ENCODE measurements around the gene AKR1C8. TPM values are rescaled to one million over a fixed set of nuclear protein-coding genes. Genes with fewer than 3 reads are reported as not detected.
"Not testable (repeated sequence)": the region's sequence is repeated elsewhere in the genome, so short reads cannot be mapped to it uniquely, and the experiment has no call there.

Gene AKR1C8
- total and polyA plus RNA-seq, 2 experiments from 2014 or later, result not detected

- Histone ChIP-seq H3K27me3 (replicated peaks; ENCODE audit: insufficient read depth) (no peaks in the 10 kb centered on the region), H2AFZ (no peak overlapping the region), H3K4me2 (ENCODE audit: unreplicated experiment) (no peak overlapping the region), H3K36me3 (ENCODE audit: low read depth) (no peaks in the 10 kb centered on the region), H3K4me3 (no peak overlapping the region), H3K9ac (no peak overlapping the region), H3K4me1 (ENCODE audit: insufficient read depth) (no peaks in the 10 kb centered on the region), H3F3A (ENCODE audit: insufficient read depth) (no peaks in the 10 kb centered on the region), H3K27ac (no peak overlapping the region), H3K79me2 (ENCODE audit: insufficient read depth) (no peaks in the 10 kb centered on the region), H3K9me2 (ENCODE audit: insufficient read depth) (no peaks in the 10 kb centered on the region), H3K9me3 (ENCODE audit: low read depth) (no peaks in the 10 kb centered on the region), H4K20me1 (ENCODE audit: insufficient read depth) (no peaks in the 10 kb centered on the region)
- in situ Hi-C loops (cut with MboI), result no loop called here
- no peak for DNase-seq
- TF ChIP-seq EZH2 (IDR thresholded peaks at IDR 0.05; ENCODE audit: insufficient read depth, poor library complexity, severe bottlenecking), result no peak
- no peak for TF ChIP-seq EZH2phosphoT487 (IDR thresholded peaks at IDR 0.05; ENCODE audit: insufficient read depth, low read depth)
- WGBS, 2 experiments (ENCODE audit: low coverage in 1 of 2, low lambda C conversion rate in 2 of 2, missing lambda C conversion rate in 2 of 2), result 31 to 39% methylated on average over 5 of the region's 5 CpGs
Observed at GRCh38 chr10:5147255-5147980, 37.5 kb downstream of the AKR1C8 start.

GRCh38 chr10:5146920-5147254 is 38.1 kb downstream of the AKR1C8 start:
- no peaks in the 10 kb centered on the region for H3K4me1 ChIP-seq (ENCODE audit: insufficient read depth)
- no peaks in the 10 kb centered on the region for H3K79me2 ChIP-seq (ENCODE audit: insufficient read depth)
- no peaks in the 10 kb centered on the region for H3K9me3 ChIP-seq (ENCODE audit: low read depth)
- H3F3A ChIP-seq (ENCODE audit: insufficient read depth), result no peaks in the 10 kb centered on the region
- H3K36me3 ChIP-seq (ENCODE audit: low read depth), result no peaks in the 10 kb centered on the region
- H3K9ac ChIP-seq, result no peak overlapping the region
- in situ Hi-C loops (cut with MboI), result no loop called here
- no peak overlapping the region for H3K4me2 ChIP-seq (ENCODE audit: unreplicated experiment)
- H2AFZ ChIP-seq, result no peak overlapping the region
- H3K27ac ChIP-seq, result no peak overlapping the region
- 49 to 54% methylated on average over 5 of the region's 5 CpGs for WGBS, 2 experiments (ENCODE audit: low coverage in 1 of 2, low lambda C conversion rate in 2 of 2, missing lambda C conversion rate in 2 of 2)
- TF ChIP-seq EZH2phosphoT487 (IDR thresholded peaks at IDR 0.05; ENCODE audit: insufficient read depth, low read depth), result no peak
- TF ChIP-seq EZH2 (IDR thresholded peaks at IDR 0.05; ENCODE audit: insufficient read depth, poor library complexity, severe bottlenecking), result no peak
- H3K4me3 ChIP-seq, result no peak overlapping the region
- no peaks in the 10 kb centered on the region for H3K27me3 ChIP-seq (replicated peaks; ENCODE audit: insufficient read depth)
- no peaks in the 10 kb centered on the region for H4K20me1 ChIP-seq (ENCODE audit: insufficient read depth)
- DNase-seq, result no peak
- no peaks in the 10 kb centered on the region for H3K9me2 ChIP-seq (ENCODE audit: insufficient read depth)

- Histone ChIP-seq H3F3A (ENCODE audit: insufficient read depth) (no peaks in the 10 kb centered on the region), H3K27ac (no peak overlapping the region), H3K4me2 (ENCODE audit: unreplicated experiment) (no peak overlapping the region), H2AFZ (no peak overlapping the region), H3K9ac (no peak overlapping the region), H3K27me3 (replicated peaks; ENCODE audit: insufficient read depth) (no peaks in the 10 kb centered on the region), H3K9me3 (ENCODE audit: low read depth) (no peaks in the 10 kb centered on the region), H3K4me3 (no peak overlapping the region), H3K9me2 (ENCODE audit: insufficient read depth) (no peaks in the 10 kb centered on the region), H4K20me1 (ENCODE audit: insufficient read depth) (no peaks in the 10 kb centered on the region), H3K79me2 (ENCODE audit: insufficient read depth) (no peaks in the 10 kb centered on the region), H3K4me1 (ENCODE audit: insufficient read depth) (no peaks in the 10 kb centered on the region), H3K36me3 (ENCODE audit: low read depth) (no peaks in the 10 kb centered on the region)
- in situ Hi-C loops (cut with MboI), result no loop called here
- TF ChIP-seq EZH2phosphoT487 (IDR thresholded peaks at IDR 0.05; ENCODE audit: insufficient read depth, low read depth), result no peak
- TF ChIP-seq EZH2 (IDR thresholded peaks at IDR 0.05; ENCODE audit: insufficient read depth, poor library complexity, severe bottlenecking), result no peak
- no peak for DNase-seq
- 25 to 27% methylated on average over 5 of the region's 5 CpGs for WGBS, 2 experiments (ENCODE audit: low coverage in 1 of 2, low lambda C conversion rate in 2 of 2, missing lambda C conversion rate in 2 of 2)
Observed at GRCh38 chr10:5143137-5143536, 41.8 kb downstream of the AKR1C8 start.

- WGBS, 2 experiments (ENCODE audit: low coverage in 1 of 2, low lambda C conversion rate in 2 of 2, missing lambda C conversion rate in 2 of 2), result 21 to 22% methylated on average over 4 of the region's 4 CpGs
- no peak overlapping the region for H3K4me3 ChIP-seq
- H3K79me2 ChIP-seq (ENCODE audit: insufficient read depth), result no peaks in the 10 kb centered on the region
- H3K9ac ChIP-seq, result no peak overlapping the region
- H4K20me1 ChIP-seq (ENCODE audit: insufficient read depth), result no peaks in the 10 kb centered on the region
- H3K4me1 ChIP-seq (ENCODE audit: insufficient read depth), result no peaks in the 10 kb centered on the region
- in situ Hi-C loops (cut with MboI), result no loop called here
- no peaks in the 10 kb centered on the region for H3K9me2 ChIP-seq (ENCODE audit: insufficient read depth)
- no peak overlapping the region for H3K27ac ChIP-seq
- TF ChIP-seq EZH2 (IDR thresholded peaks at IDR 0.05; ENCODE audit: insufficient read depth, poor library complexity, severe bottlenecking), result no peak
- TF ChIP-seq EZH2phosphoT487 (IDR thresholded peaks at IDR 0.05; ENCODE audit: insufficient read depth, low read depth), result no peak
- DNase-seq, result no peak
- H3K9me3 ChIP-seq (ENCODE audit: low read depth), result no peaks in the 10 kb centered on the region
- no peaks in the 10 kb centered on the region for H3K36me3 ChIP-seq (ENCODE audit: low read depth)
- H3K27me3 ChIP-seq (replicated peaks; ENCODE audit: insufficient read depth), result no peaks in the 10 kb centered on the region
- H3K4me2 ChIP-seq (ENCODE audit: unreplicated experiment), result no peak overlapping the region
- H2AFZ ChIP-seq, result no peak overlapping the region
- H3F3A ChIP-seq (ENCODE audit: insufficient read depth), result no peaks in the 10 kb centered on the region
Observed at GRCh38 chr10:5142199-5142598, 42.8 kb downstream of the AKR1C8 start.

- H3K27ac ChIP-seq; DNase-seq; H3K4me3 ChIP-seq; H3K27me3 ChIP-seq (replicated peaks; ENCODE audit: insufficient read depth); H4K20me1 ChIP-seq (ENCODE audit: insufficient read depth); in situ Hi-C loops (cut with MboI); H3K4me1 ChIP-seq (ENCODE audit: insufficient read depth); H3F3A ChIP-seq (ENCODE audit: insufficient read depth); H3K4me2 ChIP-seq (ENCODE audit: unreplicated experiment); H3K9me3 ChIP-seq (ENCODE audit: low read depth); H3K9me2 ChIP-seq (ENCODE audit: insufficient read depth); H2AFZ ChIP-seq; H3K79me2 ChIP-seq (ENCODE audit: insufficient read depth); H3K9ac ChIP-seq; H3K36me3 ChIP-seq (ENCODE audit: low read depth): not testable (repeated sequence)
- 3 to 9% methylated on average over 3 to 4 of the region's 4 CpGs for whole genome bisulfite sequencing, 2 experiments (ENCODE audit: low coverage in 1 of 2, low lambda C conversion rate in 2 of 2, missing lambda C conversion rate in 2 of 2)
Observed at GRCh38 chr10:5137699-5138098, 47.3 kb downstream of the AKR1C8 start.

All from GM23248 (cell line).